A549 (cell line): Measurements from ENCODE around the gene TIMMDC1. TPM values are rescaled to one million over a fixed set of nuclear protein-coding genes. Genes with fewer than 3 reads are reported as not detected.

ENCODE experiments used
- ATAC-seq, 2 experiments: fragments of 200-7000 bp in 1 of 2; fragments of >200 bp in 1 of 2; cut with Nextera tagmentation in 1 of 2; cut with Tn5 transposase in 1 of 2; 3 replicates each; pipeline versions ENCODE4 v1.8.0 to v1.9.1; 2018 to 2020; ENCODE audit warnings: mild to moderate bottlenecking in 1 of 2, moderate library complexity in 1 of 2
- CTCF ChIA-PET: fragments of 300-600 bp; sonication (Branson Sonifier 250); formaldehyde crosslinking; extraction: SDS; loops from one replicate; lab custom pipeline; 2021; ENCODE audit warnings: antibody characterized with exemption, inconsistent platforms; lab: Yijun Ruan, JAX
- POLR2A ChIA-PET: fragments of 350-600 bp; formaldehyde crosslinking; extraction: SDS; loops from one replicate; lab custom pipeline; 2021; ENCODE audit warnings: antibody characterized with exemption, inconsistent platforms; lab: Yijun Ruan, JAX
- DNase-seq, 2 experiments: peaks; one replicate each; pipeline versions ENCODE4 v3.0.0 to v3.0.0-alpha.2; 2011 to 2016; ENCODE audit warnings: low read depth in 1 of 2, low spot score in 1 of 2
- FAIRE-seq: peaks from 2 replicates; lab custom pipeline; 2011; peaks lifted over from hg19 to GRCh38; lab: Jason Lieb, UNC
- H3K27ac ChIP-seq, 2 experiments: fragments of >200 bp; sonication (Bioruptor Twin); formaldehyde crosslinking; 3 replicates each; pipeline ENCODE4 v1.5.1; 2016 to 2017
- H3K4me1 ChIP-seq: fragments of >200 bp; sonication (Bioruptor Twin); formaldehyde crosslinking; 3 replicates; pipeline ENCODE4 v1.6.1; 2016
- H3K4me2 ChIP-seq: fragments of >200 bp; sonication (Bioruptor Twin); formaldehyde crosslinking; 3 replicates; pipeline ENCODE4 v1.6.1; 2016
- H3K4me3 ChIP-seq: fragments of >200 bp; sonication (Bioruptor Twin); formaldehyde crosslinking; 3 replicates; pipeline ENCODE4 v1.5.1; 2016
- H3K9me3 ChIP-seq: fragments of >200 bp; sonication (Bioruptor Twin); formaldehyde crosslinking; 3 replicates; pipeline ENCODE4 v1.6.1; 2016
- BCL3 ChIP-seq: fragments of >200 bp; sonication (Bioruptor Twin); formaldehyde crosslinking; IDR thresholded peaks from 3 replicates; pipeline ENCODE4 v1.6.1; 2016
- CEBPB ChIP-seq, 2 experiments: fragments of >200 bp in 1 of 2; sonication (Bioruptor Twin) in 1 of 2; formaldehyde crosslinking in 1 of 2; IDR thresholded peaks; 2 replicates each; pipeline ENCODE4 v1.6.1; 2012 to 2016
- CHD2 ChIP-seq: fragments of 150-350 bp; IDR thresholded peaks from 2 replicates; pipeline ENCODE4 v1.6.1; 2014; ENCODE audit warnings: low read length; ENCODE audit not compliant: partially characterized antibody
- CHD4 ChIP-seq: fragments of 200-600 bp; sonication (generic); IDR thresholded peaks from 2 replicates; pipeline ENCODE4 v1.6.1; 2016; ENCODE audit warnings: antibody characterized with exemption, mild to moderate bottlenecking, borderline replicate concordance
- CTCF ChIP-seq: fragments of >200 bp; sonication (Bioruptor Twin); formaldehyde crosslinking; IDR thresholded peaks from 3 replicates; pipeline ENCODE4 v1.5.1; 2016
- ELK1 ChIP-seq: fragments of 150-350 bp; IDR thresholded peaks from 2 replicates; pipeline ENCODE4 v1.6.1; 2014; ENCODE audit warnings: low read depth, mild to moderate bottlenecking, low read length
- FOSB ChIP-seq: fragments of 250-450 bp; sonication (Bioruptor Pico); IDR thresholded peaks from 2 replicates; pipeline ENCODE4 v1.5.0; 2020; ENCODE audit warnings: mild to moderate bottlenecking, moderate library complexity
- GATA3 ChIP-seq: IDR thresholded peaks from 2 replicates; pipeline ENCODE4 v1.6.1; 2012; ENCODE audit warnings: borderline replicate concordance
- HDAC2 ChIP-seq: fragments of 200-600 bp; sonication (generic); IDR thresholded peaks from 2 replicates; pipeline ENCODE4 v1.6.1; 2016
- HEYL ChIP-seq: fragments of 250-450 bp; sonication (Bioruptor Pico); IDR thresholded peaks from 2 replicates; pipeline ENCODE4 v1.8.0; 2021; ENCODE audit warnings: mild to moderate bottlenecking, moderate library complexity
- HMGXB4 ChIP-seq: fragments of 250-450 bp; sonication (Bioruptor Pico); IDR thresholded peaks from 2 replicates; pipeline ENCODE4 v1.5.0; 2021; ENCODE audit warnings: mild to moderate bottlenecking, moderate library complexity, borderline replicate concordance
- HOXA7 ChIP-seq: fragments of 250-450 bp; sonication (Bioruptor Pico); IDR thresholded peaks from 2 replicates; pipeline ENCODE4 v1.5.0; 2020; ENCODE audit warnings: mild to moderate bottlenecking, moderate library complexity
- HOXB5 ChIP-seq: fragments of 250-450 bp; sonication (Bioruptor Pico); IDR thresholded peaks from 2 replicates; pipeline ENCODE4 v1.5.0; 2020; ENCODE audit warnings: mild to moderate bottlenecking, moderate library complexity
- JUNB ChIP-seq: fragments of >200 bp; sonication (Bioruptor Twin); formaldehyde crosslinking; IDR thresholded peaks from 2 replicates; pipeline ENCODE4 v1.6.1; 2016
- KDM1A ChIP-seq: fragments of 200-600 bp; sonication (generic); IDR thresholded peaks from 2 replicates; pipeline ENCODE4 v1.6.1; 2016; ENCODE audit warnings: low read depth, mild to moderate bottlenecking
- MAZ ChIP-seq: fragments of 150-350 bp; IDR thresholded peaks from 2 replicates; pipeline ENCODE4 v1.6.1; 2014; ENCODE audit warnings: antibody characterized with exemption, low read depth, low read length, borderline replicate concordance
- NPAS2 ChIP-seq: fragments of 250-450 bp; sonication (Bioruptor Pico); IDR thresholded peaks from 2 replicates; pipeline ENCODE4 v1.8.0; 2022; ENCODE audit warnings: mild to moderate bottlenecking, moderate library complexity, borderline replicate concordance
- NR3C1 ChIP-seq: fragments of >200 bp; sonication (Bioruptor Twin); formaldehyde crosslinking; IDR thresholded peaks from 3 replicates; pipeline ENCODE4 v1.6.1; 2017
- PHF8 ChIP-seq: fragments of 200-600 bp; sonication (generic); IDR thresholded peaks from 2 replicates; pipeline ENCODE4 v1.6.1; 2016; ENCODE audit warnings: low read depth, mild to moderate bottlenecking, antibody characterized with exemption, moderate library complexity, borderline replicate concordance
- POLR2AphosphoS2 ChIP-seq: conservative IDR thresholded peaks from 2 replicates; pipeline ENCODE4 v1.6.1; 2012; ENCODE audit warnings: low read length, improper control_type of control experiment, inconsistent platforms
- RAD21 ChIP-seq, 2 experiments: fragments of >200 bp in 1 of 2; sonication (Bioruptor Twin) in 1 of 2; formaldehyde crosslinking in 1 of 2; IDR thresholded peaks in 1 of 2; conservative IDR thresholded peaks in 1 of 2; 2 replicates in 1 of 2; 3 replicates in 1 of 2; pipeline ENCODE4 v1.6.1; 2012 to 2018; ENCODE audit warnings: inconsistent platforms in 1 of 2
- RARB ChIP-seq: fragments of 250-450 bp; sonication (Bioruptor Pico); IDR thresholded peaks from 2 replicates; pipeline ENCODE4 v1.8.0; 2021; ENCODE audit warnings: mild to moderate bottlenecking, moderate library complexity
- RCOR1 ChIP-seq: fragments of 150-350 bp; IDR thresholded peaks from 2 replicates; pipeline ENCODE4 v1.6.1; 2014; ENCODE audit warnings: antibody characterized with exemption, low read length, low read depth
- RFX5 ChIP-seq: fragments of 450-650 bp; IDR thresholded peaks from 2 replicates; pipeline ENCODE4 v1.7.1; 2014; ENCODE audit warnings: antibody characterized with exemption, mild to moderate bottlenecking, moderate library complexity
- SMC3 ChIP-seq: fragments of >200 bp; sonication (Bioruptor Twin); formaldehyde crosslinking; IDR thresholded peaks from 3 replicates; pipeline ENCODE4 v1.6.1; 2018; ENCODE audit warnings: inconsistent platforms
- TFCP2L1 ChIP-seq: fragments of 250-450 bp; sonication (Bioruptor Pico); IDR thresholded peaks from 2 replicates; pipeline ENCODE4 v1.5.0; 2021; ENCODE audit warnings: mild to moderate bottlenecking
- TP53 ChIP-seq: fragments of 250-450 bp; sonication (Bioruptor Pico); IDR thresholded peaks from 2 replicates; pipeline ENCODE4 v1.5.0; 2021; ENCODE audit warnings: mild to moderate bottlenecking, moderate library complexity
- USF2 ChIP-seq: fragments of 450-650 bp; IDR thresholded peaks from 2 replicates; pipeline ENCODE4 v1.6.1; 2014; ENCODE audit warnings: antibody characterized with exemption
- WGBS: methylation state at CpG from one replicate; pipeline ENCODE4 v1.1.6; 2017; ENCODE audit errors: missing lambda C conversion rate; 5-methylcytosine and 5-hydroxymethylcytosine counted together
- polyA plus RNA-seq, 4 experiments: library from polyadenylated mRNA; depleted of rRNA in 3 of 4; stranded (reverse); fragments of >200 nt; fragmentation: RNase III in 1 of 4; extraction: RNeasy Plus Mini Kit Qiagen cat#74134 plus additional on column Dnase treatment in 1 of 4; gene quantifications; 2 replicates in 3 of 4; 3 replicates in 1 of 4; pipeline ENCODE4 v1.2.3, GENCODE V29; 2011 to 2017

TIMMDC1 gene
- polyA plus RNA-seq, 2 of the 4 experiments (the other 2 are of a cell fraction) = 90.1 to 135 TPM

GRCh38 chr3:119490153-119490552, 8.2 kb upstream of the TIMMDC1 start:
- no peaks in the 10 kb centered on the region for H3K9me3 ChIP-seq
- ChIA-PET POLR2A (interaction anchor here (1.9 kb wide), 1 partner anchor 8 kb away, joined by 13 read pairs; the partner anchor contains the start of gene TIMMDC1), CTCF (interaction anchor here (0.9 to 1.9 kb wide), 2 partner anchors 16 to 69 kb away, joined by 3 to 6 read pairs; partner anchors contain the start of gene CD80)
- 100% methylated on average over 2 of the region's 2 CpGs for WGBS
- no peaks in the 10 kb centered on the region for H3K4me1 ChIP-seq
- no peak overlapping the region for H3K27ac ChIP-seq
- H3K4me2 ChIP-seq = no peak overlapping the region
- FAIRE-seq (no peak), ATAC-seq (peak; percentile 66 to 75; a peak in 3 of 6 replicates), DNase-seq (no peak)
- H3K4me3 ChIP-seq = no peak overlapping the region
- TF ChIP-seq MAZ (no peak), HOXB5 (CRISPR knock-in tag) (no peak), HDAC2 (no peak), JUNB (no peak), PHF8 (no peak), SMC3 (no peak), NPAS2 (no peak), FOSB (CRISPR knock-in tag) (no peak), USF2 (no peak), HMGXB4 (CRISPR knock-in tag) (no peak), CEBPB (IDR thresholded peaks at IDR 0.05) (no peak)
- TF ChIP-seq, all 56 proteins: peak for 0

- FAIRE-seq (no peak), ATAC-seq (no peak), DNase-seq (no peak)
- 92% methylated on average over 2 of the region's 2 CpGs for WGBS
- ChIA-PET CTCF (no interaction called here), POLR2A (no interaction called here)
- Histone ChIP-seq H3K4me3 (no peak overlapping the region), H3K4me2 (no peak overlapping the region), H3K4me1 (peaks cover under 1% of the 10 kb centered on the region; the same call in 1 of the 3 replicates), H3K27ac (no peak overlapping the region), H3K9me3 (no peaks in the 10 kb centered on the region)
- TF ChIP-seq BCL3 (no peak), HDAC2 (no peak), RARB (no peak), RFX5 (peak; percentile 84; the same call in 1 of the 2 replicates), HOXB5 (CRISPR knock-in tag) (no peak), POLR2AphosphoS2 (no peak), CHD2 (no peak)
Observed at GRCh38 chr3:119492128-119492527, 6.2 kb upstream of the TIMMDC1 start.

- H3K27ac ChIP-seq = no peak overlapping the region
- no peaks in the 10 kb centered on the region for H3K9me3 ChIP-seq
- ChIA-PET POLR2A (no interaction called here), CTCF (no interaction called here)
- peaks cover 5% of the 10 kb centered on the region; the same call in 1 of the 3 replicates for H3K4me1 ChIP-seq
- no peak overlapping the region for H3K4me3 ChIP-seq
- TF ChIP-seq RCOR1 (no peak), TFCP2L1 (CRISPR knock-in tag) (no peak), KDM1A (no peak), CHD2 (no peak), GATA3 (no peak), HDAC2 (no peak), HEYL (no peak), HOXA7 (no peak), CTCF (no peak), ELK1 (no peak), NR3C1 (no peak), RAD21 (conservative IDR thresholded peaks at IDR 0.05 in 1 of 2, IDR thresholded peaks at IDR 0.05 in 1 of 2) (no peak), CHD4 (no peak), TP53 (CRISPR knock-in tag) (no peak)
- ATAC-seq (no peak), DNase-seq (no peak), FAIRE-seq (no peak)
- 84% methylated on average over 3 of the region's 3 CpGs for WGBS
- no peak overlapping the region for H3K4me2 ChIP-seq
Observed at GRCh38 chr3:119492810-119493209, 5.5 kb upstream of the TIMMDC1 start.
